ENCODE data around the gene SCYL3. TPM values are rescaled to one million over a fixed set of nuclear protein-coding genes. Genes with fewer than 3 reads are reported as not detected.
A peak's percentile ranks its signal among the peaks of the same experiment; 100 is the strongest.

Gene SCYL3
- polyA plus RNA-seq, 3 donors = 2.3 to 4.9 (median 3.6) TPM

DNA sequence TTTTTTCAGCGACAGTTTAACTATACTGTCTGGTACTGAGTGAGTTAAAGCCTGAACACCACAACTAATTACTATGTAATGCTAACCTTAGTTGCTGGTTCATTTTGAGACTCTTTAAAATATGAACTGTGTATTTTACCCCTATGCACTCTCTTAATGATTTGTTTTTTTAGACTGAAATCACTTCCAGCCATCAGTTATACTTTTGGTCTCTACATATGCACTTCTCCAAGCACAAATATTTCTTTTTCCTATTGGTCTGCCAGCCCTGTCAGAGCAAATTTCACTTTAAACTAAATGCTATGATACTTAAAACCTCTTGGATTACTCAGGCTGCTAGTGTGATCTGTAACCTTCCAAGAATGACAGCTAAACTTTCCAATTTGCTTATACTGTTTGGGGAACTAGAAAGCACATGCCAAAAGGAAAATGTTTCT, 38.1 kb upstream of the SCYL3 start:
- H3K36me3 Mint-ChIP-seq = no peaks in the 10 kb centered on the region
- no peak for DNase-seq
- TF ChIP-seq, protein P1, sequence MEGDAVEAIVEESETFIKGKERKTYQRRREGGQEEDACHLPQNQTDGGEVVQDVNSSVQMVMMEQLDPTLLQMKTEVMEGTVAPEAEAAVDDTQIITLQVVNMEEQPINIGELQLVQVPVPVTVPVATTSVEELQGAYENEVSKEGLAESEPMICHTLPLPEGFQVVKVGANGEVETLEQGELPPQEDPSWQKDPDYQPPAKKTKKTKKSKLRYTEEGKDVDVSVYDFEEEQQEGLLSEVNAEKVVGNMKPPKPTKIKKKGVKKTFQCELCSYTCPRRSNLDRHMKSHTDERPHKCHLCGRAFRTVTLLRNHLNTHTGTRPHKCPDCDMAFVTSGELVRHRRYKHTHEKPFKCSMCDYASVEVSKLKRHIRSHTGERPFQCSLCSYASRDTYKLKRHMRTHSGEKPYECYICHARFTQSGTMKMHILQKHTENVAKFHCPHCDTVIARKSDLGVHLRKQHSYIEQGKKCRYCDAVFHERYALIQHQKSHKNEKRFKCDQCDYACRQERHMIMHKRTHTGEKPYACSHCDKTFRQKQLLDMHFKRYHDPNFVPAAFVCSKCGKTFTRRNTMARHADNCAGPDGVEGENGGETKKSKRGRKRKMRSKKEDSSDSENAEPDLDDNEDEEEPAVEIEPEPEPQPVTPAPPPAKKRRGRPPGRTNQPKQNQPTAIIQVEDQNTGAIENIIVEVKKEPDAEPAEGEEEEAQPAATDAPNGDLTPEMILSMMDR (IDR thresholded peaks at IDR 0.05) = no peak
- Histone ChIP-seq H4K20me1 (ENCODE audit: insufficient read depth, low read length) (no peaks in the 10 kb centered on the region), H3K9me3 (replicated peaks in 1 of 2; ENCODE audit: control insufficient read depth in 1 of 2, insufficient read depth in 1 of 2, low read length in 2 of 2) (no peaks in the 10 kb centered on the region), H3K9ac (ENCODE audit: insufficient read depth, low read length, poor library complexity, severe bottlenecking) (no peak overlapping the region), H3K27ac (ENCODE audit: low read depth in 1 of 2, low read length in 2 of 2) (no peak overlapping the region), H3K36me3 (replicated peaks in 1 of 2; ENCODE audit: control insufficient read depth in 1 of 2, insufficient read depth in 2 of 2, low read length in 2 of 2) (no peaks in the 10 kb centered on the region), H2AFZ (ENCODE audit: insufficient read depth, low read depth, low read length, poor library complexity, severe bottlenecking) (no peak overlapping the region), H3K4me1 (ENCODE audit: control insufficient read depth in 1 of 2, insufficient read depth in 2 of 2, low read length in 2 of 2) (no peaks in the 10 kb centered on the region), H3K4me3 (replicated peaks in 1 of 3; ENCODE audit: low read depth in 2 of 3, low read length in 3 of 3) (no peak overlapping the region), H3K79me2 (ENCODE audit: insufficient read depth, low read length) (no peaks in the 10 kb centered on the region), H3K27me3 (ENCODE audit: control insufficient read depth in 2 of 2, insufficient read depth in 2 of 2, low read length in 2 of 2) (no peaks in the 10 kb centered on the region), H3K4me2 (replicated peaks; ENCODE audit: extremely low read depth, low read length, poor library complexity, severe bottlenecking) (no peak overlapping the region)
- no peaks in the 10 kb centered on the region for H3K9me3 Mint-ChIP-seq
- no peak overlapping the region for H3K27ac Mint-ChIP-seq
- intact Hi-C loops (cut with micrococcal nuclease) = no loop called here
- whole genome bisulfite sequencing (ENCODE audit: insufficient coverage) = no CpG with 5 or more reads among the region's 1 CpG
- H3K4me3 Mint-ChIP-seq = no peak overlapping the region
- H3K4me1 Mint-ChIP-seq = no peaks in the 10 kb centered on the region
- no peaks in the 10 kb centered on the region for H3K27me3 Mint-ChIP-seq (ENCODE audit: low read depth in 3 of 3)

DNA sequence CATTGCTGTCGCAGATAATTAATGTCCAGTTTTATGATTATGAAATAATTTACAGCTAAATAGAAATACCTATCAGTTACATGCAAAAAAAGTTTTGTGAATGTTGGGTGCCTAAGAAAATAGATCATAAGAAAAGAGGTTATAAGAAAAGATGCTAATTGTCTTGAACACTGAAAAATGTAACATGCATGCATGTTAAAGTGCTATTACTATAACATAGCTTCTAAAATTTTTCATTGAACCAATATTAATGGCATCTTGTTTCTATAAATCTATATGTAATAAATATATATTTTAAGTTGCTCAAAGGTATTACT, 35.5 kb upstream of the SCYL3 start:
- no peaks in the 10 kb centered on the region for H3K36me3 ChIP-seq (replicated peaks in 1 of 2; ENCODE audit: control insufficient read depth in 1 of 2, insufficient read depth in 2 of 2, low read length in 2 of 2)
- TF ChIP-seq, protein P1 (IDR thresholded peaks at IDR 0.05) = peak; percentile 38
- intact Hi-C loops (cut with micrococcal nuclease) = loop anchor here in 1 of 2 donors (10.0 kb wide), 1 partner anchor 996 kb away; no protein-coding TSS in a partner anchor
- no CpG with 5 or more reads among the region's 1 CpG for WGBS (ENCODE audit: insufficient coverage)
- no peaks in the 10 kb centered on the region for H4K20me1 ChIP-seq (ENCODE audit: insufficient read depth, low read length)
- no peak overlapping the region for H3K27ac ChIP-seq (ENCODE audit: low read depth in 1 of 2, low read length in 2 of 2)
- H3K9me3 ChIP-seq (replicated peaks in 1 of 2; ENCODE audit: control insufficient read depth in 1 of 2, insufficient read depth in 1 of 2, low read length in 2 of 2) = no peaks in the 10 kb centered on the region
- H3K27me3 ChIP-seq (ENCODE audit: control insufficient read depth in 2 of 2, insufficient read depth in 2 of 2, low read length in 2 of 2) = no peaks in the 10 kb centered on the region
- Mint-ChIP-seq H3K27ac (no peak overlapping the region), H3K4me1 (no peaks in the 10 kb centered on the region), H3K36me3 (no peaks in the 10 kb centered on the region), H3K9me3 (no peaks in the 10 kb centered on the region), H3K27me3 (ENCODE audit: low read depth in 3 of 3) (no peaks in the 10 kb centered on the region), H3K4me3 (no peak overlapping the region)
- DNase-seq = no peak
- H2AFZ ChIP-seq (ENCODE audit: insufficient read depth, low read depth, low read length, poor library complexity, severe bottlenecking) = no peak overlapping the region
- H3K4me1 ChIP-seq (ENCODE audit: control insufficient read depth in 1 of 2, insufficient read depth in 2 of 2, low read length in 2 of 2) = no peaks in the 10 kb centered on the region
- H3K9ac ChIP-seq (ENCODE audit: insufficient read depth, low read length, poor library complexity, severe bottlenecking) = no peak overlapping the region
- no peak overlapping the region for H3K4me2 ChIP-seq (replicated peaks; ENCODE audit: extremely low read depth, low read length, poor library complexity, severe bottlenecking)
- no peaks in the 10 kb centered on the region for H3K79me2 ChIP-seq (ENCODE audit: insufficient read depth, low read length)
- H3K4me3 ChIP-seq (replicated peaks in 1 of 3; ENCODE audit: low read depth in 2 of 3, low read length in 3 of 3) = no peak overlapping the region
